ENCODE measurements around the gene FUZ. TPM values are rescaled to one million over a fixed set of nuclear protein-coding genes. Genes with fewer than 3 reads are reported as not detected.

FUZ gene
- total RNA-seq, 4 donors from 2014 or later: 4.1 to 13.8 (median 12.3) TPM

- H3K27me3 ChIP-seq: no peaks in the 10 kb centered on the region
- H3K9me3 ChIP-seq: no peaks in the 10 kb centered on the region
- no peaks in the 10 kb centered on the region for H3K4me1 ChIP-seq
- no peak for DNase-seq
- TF ChIP-seq CTCF (IDR thresholded peaks at IDR 0.05) (no peak), POLR2A (IDR thresholded peaks at IDR 0.05) (no peak)
- H3K36me3 ChIP-seq: peaks cover 0 to 67% (median 0%) of the 10 kb centered on the region in 3 donors
- no peak overlapping the region for H3K27ac ChIP-seq
- no peak overlapping the region for H3K4me3 ChIP-seq
Observed at GRCh38 chr19:49837425-49837824, 24.3 kb upstream of the FUZ start.

- H3K9me3 ChIP-seq: no peaks in the 10 kb centered on the region
- H3K4me3 ChIP-seq: no peak overlapping the region
- H3K27me3 ChIP-seq: no peaks in the 10 kb centered on the region
- TF ChIP-seq POLR2A (IDR thresholded peaks at IDR 0.05) (no peak), CTCF (IDR thresholded peaks at IDR 0.05) (no peak)
- peaks cover 0 to 72% (median 0%) of the 10 kb centered on the region in 3 donors for H3K36me3 ChIP-seq
- no peak for DNase-seq
- H3K4me1 ChIP-seq: no peaks in the 10 kb centered on the region
- H3K27ac ChIP-seq: no peak overlapping the region
Observed at GRCh38 chr19:49837009-49837310, 23.9 kb upstream of the FUZ start.

GRCh38 chr19:49836176-49837008 is 23.3 kb upstream of the FUZ start:
- H3K27ac ChIP-seq: no peak overlapping the region
- H3K4me3 ChIP-seq: no peak overlapping the region
- DNase-seq: no peak
- peaks cover 0 to 77% (median 0%) of the 10 kb centered on the region in 3 donors for H3K36me3 ChIP-seq
- TF ChIP-seq CTCF (IDR thresholded peaks at IDR 0.05) (no peak), POLR2A (IDR thresholded peaks at IDR 0.05) (no peak)
- H3K4me1 ChIP-seq: no peaks in the 10 kb centered on the region
- H3K27me3 ChIP-seq: no peaks in the 10 kb centered on the region
- no peaks in the 10 kb centered on the region for H3K9me3 ChIP-seq

GRCh38 chr19:49835562-49835961 is 22.5 kb upstream of the FUZ start:
- Histone ChIP-seq H3K4me3 (no peak overlapping the region), H3K27ac (no peak overlapping the region), H3K4me1 (no peaks in the 10 kb centered on the region), H3K27me3 (no peaks in the 10 kb centered on the region), H3K9me3 (no peaks in the 10 kb centered on the region), H3K36me3 (peaks cover 0 to 85% (median 0%) of the 10 kb centered on the region in 3 donors)
- no peak for DNase-seq
- TF ChIP-seq POLR2A (IDR thresholded peaks at IDR 0.05): no peak
- no peak for TF ChIP-seq CTCF (IDR thresholded peaks at IDR 0.05)

GRCh38 chr19:49833599-49833998 is 20.5 kb upstream of the FUZ start:
- H3K4me3 ChIP-seq: no peak overlapping the region
- TF ChIP-seq CTCF (IDR thresholded peaks at IDR 0.05) (no peak), POLR2A (IDR thresholded peaks at IDR 0.05) (no peak)
- no peaks in the 10 kb centered on the region for H3K27me3 ChIP-seq
- DNase-seq: no peak
- H3K4me1 ChIP-seq: no peaks in the 10 kb centered on the region
- peaks cover 0 to 98% (median 0%) of the 10 kb centered on the region in 3 donors for H3K36me3 ChIP-seq
- H3K27ac ChIP-seq: no peak overlapping the region
- no peaks in the 10 kb centered on the region for H3K9me3 ChIP-seq
